Epidermal melanocyte (primary cell): ENCODE data around the gene LDLRAD4.

Experiments used
- DNase-seq: peaks from one replicate; pipeline ENCODE4 v3.0.0; 2011; ENCODE audit warnings: low spot score; ENCODE audit not compliant: insufficient read length

Gene LDLRAD4

DNA sequence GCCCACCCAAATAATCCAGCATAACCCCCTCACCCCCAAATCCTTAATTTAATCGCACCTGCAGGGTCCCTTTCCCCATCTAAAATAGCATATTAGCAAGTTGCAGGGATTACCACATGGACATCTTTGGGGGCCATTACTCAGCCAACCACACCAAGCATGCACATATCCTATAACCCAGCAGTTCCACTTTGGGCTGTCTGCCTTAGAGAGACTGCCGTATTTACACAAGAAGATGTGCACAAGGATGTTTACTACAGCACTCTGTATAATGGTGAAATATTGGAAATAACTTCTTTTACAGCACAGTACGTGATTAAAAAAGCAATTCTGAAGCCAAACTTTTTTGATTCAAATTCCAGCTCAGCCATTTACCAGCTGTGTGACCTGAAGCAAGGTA, 17.3 kb upstream of the LDLRAD4 start:
- no peak for DNase-seq

- no peak for DNase-seq
These were observed 16.0 kb upstream of the LDLRAD4 start for GRCh38 chr18:13202571-13202970.

- DNase-seq: no peak
These were observed 12.3 kb upstream of the LDLRAD4 start for GRCh38 chr18:13206301-13206700.

GRCh38 chr18:13207294-13207693, 11.3 kb upstream of the LDLRAD4 start:
- no peak for DNase-seq

DNA sequence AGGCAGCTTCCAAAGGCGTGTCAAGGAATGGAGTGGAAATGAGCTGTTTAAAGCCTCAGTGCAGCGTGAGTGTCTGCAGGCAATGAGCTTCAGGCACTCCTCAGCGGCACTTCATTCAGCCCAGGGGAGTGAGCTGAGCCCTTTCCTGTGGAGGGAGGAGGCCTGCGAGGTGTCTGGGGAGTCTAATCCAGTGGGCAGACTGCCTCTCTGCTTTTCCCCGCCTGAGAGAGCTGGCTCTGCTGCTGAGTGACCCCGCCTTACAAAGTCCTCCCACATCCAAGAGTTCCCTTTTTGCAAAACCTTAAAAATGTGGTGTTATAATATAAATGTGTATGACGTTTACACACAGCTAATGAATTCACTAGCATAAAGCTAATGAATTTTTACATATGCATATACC, 7.0 kb upstream of the LDLRAD4 start:
- no peak for DNase-seq

- no peak for DNase-seq
These were observed 5.3 kb upstream of the LDLRAD4 start for GRCh38 chr18:13213036-13213795.

DNA sequence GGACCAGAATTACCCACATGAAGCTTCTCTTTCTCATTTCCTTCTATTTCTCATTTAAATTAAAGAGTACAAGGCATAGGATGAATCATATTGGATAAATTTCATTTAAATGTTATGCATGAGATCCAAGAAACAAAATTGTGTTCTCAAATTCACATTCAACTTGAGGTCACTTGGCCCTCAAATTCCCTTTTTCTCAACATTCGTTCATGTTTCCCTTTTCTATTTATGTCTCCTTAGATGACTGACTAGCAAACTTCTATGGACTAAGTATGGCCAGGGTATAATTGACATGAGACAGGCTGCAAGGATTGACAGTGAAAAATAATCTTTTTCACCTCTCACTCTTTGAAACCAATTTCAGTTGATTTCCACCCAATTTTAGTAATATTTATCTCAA, 4.0 kb upstream of the LDLRAD4 start:
- no peak for DNase-seq

GRCh38 chr18:13216092-13216582, 2.4 kb upstream of the LDLRAD4 start:
- DNase-seq: peak; percentile 43

DNA sequence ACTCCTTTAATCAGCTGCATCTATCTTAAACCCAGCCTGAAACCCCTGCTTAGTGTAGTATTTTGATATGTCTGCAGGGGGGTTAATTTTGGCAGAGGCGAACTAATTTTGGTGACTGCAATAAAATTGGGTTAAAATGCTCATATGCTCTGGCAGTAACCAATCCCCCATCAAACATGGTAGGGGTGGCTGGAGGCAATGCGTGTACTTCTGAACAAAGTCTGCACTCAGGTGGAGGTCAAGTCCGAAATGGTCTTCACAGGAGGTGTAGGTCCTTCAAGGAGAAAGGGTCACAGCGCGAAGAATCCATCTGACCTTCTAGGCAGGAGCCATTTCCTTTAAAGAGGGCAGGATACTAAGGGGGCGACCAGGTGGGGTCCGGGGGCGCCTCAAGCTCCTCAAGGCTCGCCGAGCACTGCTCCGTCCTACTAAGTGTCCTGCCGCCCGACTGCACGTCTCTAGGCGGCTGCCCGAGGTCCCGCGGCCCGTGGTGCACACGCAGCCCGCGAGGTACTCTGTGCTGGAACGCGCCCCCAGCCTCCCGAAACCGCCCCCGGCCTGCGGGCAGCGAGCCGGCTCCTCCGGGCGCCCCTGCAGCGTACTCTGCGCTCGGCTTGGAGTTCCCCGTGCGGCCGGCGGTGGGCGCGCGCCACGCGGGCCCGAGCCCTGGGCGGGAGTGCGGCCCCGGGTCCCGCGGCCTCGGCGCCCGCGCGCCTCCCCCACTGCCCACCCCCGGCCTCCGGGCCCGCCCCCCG, 1.7 kb upstream of the LDLRAD4 start:
- DNase-seq: no peak

DNA sequence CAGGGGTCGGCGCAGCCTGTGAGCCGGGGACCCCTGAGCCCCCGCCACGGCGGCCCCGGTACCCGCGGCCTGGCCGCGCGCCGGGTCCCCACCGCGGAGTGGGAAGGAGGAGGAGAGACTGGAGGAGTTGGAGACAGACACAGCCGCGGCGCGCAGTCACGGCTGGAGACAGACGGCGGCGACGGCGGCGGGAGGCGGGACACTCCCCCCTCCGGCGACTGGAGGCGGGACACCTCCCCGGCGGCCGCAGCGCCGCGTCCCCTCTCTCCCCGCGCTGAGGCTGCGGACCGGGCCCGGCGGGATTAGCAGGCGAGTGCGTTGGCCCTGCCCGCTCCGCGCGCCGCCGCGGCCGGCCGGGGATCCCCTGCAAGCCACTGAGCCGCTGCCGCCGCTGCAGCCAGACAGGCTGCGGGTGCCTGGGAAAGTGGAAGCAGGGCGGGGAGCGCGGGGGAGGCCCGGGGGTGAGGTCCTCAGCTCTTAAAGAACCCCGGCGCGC, 1.0 kb upstream of the LDLRAD4 start:
- DNase-seq: no peak

DNA sequence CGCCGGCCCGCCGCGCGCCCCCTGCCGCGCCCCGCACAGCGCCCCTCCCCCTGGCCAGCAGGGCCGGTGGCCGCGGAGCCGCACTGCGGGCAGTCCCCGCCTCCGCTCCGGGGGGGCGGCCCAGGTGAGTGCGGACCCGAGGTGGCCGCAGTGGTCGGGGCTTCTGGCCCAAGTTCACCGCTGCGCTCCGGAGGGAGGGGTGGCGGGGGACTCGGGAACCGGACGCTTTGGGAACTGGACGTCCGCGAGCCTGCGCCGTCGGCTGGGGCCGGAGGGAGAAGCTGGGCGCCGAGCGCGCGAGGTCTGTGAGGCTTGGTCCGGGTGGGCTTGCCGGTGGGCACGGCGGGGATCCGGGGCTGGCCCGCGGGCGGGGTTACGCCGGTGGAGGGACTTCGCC, 591 bp upstream of the LDLRAD4 start:
- no peak for DNase-seq

DNA sequence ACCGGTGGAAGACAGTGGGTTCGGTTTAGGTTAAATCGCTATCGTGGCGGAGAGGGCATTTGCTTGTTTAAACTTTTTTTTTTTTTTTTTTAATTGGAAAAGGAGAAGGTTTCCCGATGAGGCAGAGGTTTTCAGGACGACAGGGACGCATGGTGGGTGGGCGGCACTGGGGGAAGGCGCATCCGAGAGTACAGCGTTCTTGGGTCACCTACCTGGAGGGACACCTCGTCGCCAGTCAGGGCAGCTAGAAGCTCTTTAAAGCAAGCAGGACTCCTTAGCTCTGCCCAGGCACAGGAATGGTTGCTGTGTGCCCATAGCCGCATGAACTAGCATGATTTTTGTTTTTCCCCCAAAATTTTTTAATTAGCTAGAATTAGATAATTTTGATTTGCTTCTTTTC, 437 bp downstream of the LDLRAD4 start:
- no peak for DNase-seq

GRCh38 chr18:13219593-13220159, 1.1 kb downstream of the LDLRAD4 start:
- no peak for DNase-seq

GRCh38 chr18:13220361-13220991, 1.9 kb downstream of the LDLRAD4 start:
- no peak for DNase-seq

DNA sequence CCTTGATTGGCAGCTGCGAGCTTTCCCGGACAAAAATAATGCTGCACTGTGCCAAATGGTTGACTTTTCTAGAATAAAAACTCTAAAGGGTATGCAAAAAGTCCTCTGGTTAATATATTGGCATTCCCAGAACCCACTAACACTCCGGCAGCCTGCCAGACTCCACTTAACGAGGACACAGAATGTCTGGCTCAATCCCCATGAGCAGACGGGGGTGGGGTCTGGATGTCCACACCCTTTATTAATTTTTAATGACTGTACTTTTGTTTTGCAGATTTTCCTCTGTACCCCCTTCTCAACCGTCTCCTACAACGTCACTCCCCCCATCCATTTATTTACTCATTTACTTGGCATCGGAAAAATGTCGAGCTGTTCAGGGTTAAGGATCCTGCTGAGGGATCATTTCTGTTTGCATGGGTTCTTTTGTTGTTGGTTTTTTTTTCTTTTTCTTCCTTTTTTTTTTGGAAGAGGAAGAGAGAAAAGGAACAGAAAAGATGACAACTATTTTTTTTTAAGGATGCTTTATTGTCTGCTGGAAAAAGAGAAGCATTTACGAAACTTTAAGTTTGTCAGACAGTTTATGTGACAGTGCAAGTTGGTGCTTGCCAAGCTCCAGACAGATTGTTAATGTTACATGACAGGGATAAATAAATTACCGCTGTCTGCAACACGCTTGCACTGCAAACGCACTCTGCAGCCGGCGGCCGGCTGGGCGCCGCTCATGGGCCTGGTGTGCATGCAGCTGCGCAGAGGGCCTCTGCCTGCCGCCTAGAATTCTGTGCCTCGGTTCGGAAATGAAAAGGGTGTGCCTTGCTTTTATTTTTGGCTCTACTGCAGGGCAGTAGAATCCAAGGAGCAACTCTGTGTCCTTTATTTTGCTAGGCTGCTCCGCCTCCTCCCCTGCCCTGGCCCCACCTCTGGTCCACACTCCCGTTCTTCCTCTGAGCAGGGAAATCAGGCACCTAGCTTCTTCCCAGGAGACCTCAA, 3.6 kb downstream of the LDLRAD4 start:
- DNase-seq: no peak

DNA sequence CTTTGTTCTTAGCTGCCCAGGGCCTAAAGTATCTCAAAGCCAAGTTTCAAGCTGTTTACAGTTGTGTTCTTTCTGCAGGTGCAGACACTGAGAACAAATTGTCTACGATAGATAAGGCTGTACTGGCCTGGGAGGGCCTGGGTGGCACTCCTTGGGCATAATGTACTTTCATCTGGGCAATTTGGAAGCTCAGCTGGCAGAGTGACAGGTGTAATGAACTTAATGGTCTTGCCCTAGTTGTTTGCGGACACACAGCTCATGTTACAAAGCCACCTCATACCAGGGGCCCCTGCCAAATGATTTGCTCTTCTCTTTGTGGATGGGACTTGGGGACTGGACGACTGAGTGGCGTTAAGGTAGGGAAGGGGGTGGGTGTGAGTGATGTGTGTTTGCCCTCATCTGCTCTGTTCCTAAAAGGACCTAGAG, 4.3 kb downstream of the LDLRAD4 start:
- no peak for DNase-seq

DNA sequence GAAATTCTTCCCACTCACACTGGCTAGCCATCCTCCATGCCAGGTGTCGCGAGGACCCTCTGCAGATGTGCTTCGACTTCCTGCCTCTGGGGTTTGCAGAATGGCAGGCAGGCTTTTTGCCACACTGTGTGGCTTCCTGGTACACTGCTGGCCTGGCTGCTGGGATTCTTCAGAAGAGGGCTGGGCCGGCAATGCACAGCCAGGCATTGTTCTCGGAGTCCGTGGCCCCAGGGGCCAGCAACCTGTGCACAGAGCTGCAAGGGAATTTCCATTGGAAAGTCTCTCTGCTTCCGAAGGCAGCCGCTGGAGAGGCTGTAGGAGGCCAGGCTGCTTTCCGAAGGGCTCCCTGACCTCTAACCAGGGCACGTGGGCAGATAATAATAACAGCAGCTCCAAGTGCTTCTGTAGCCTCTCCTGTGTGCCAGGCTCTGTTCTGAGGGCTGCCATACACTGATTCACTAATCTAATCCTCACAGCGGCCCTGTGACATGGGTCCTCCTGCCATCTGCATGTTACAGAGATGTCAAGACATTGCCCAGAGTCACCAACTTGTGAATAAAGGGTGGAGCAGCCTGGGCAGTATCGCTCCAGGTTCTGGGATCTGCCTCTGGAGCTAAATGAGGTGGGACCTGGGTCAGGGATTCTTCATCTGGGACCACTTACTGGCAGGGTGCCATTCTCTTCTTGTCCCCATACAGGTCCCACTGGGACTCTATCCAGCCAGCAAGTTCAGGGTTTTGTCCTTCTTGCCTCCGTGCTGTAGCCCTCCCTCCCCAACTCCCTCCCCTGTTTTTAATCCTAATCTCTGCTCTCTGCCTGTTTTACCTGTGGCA, 5.0 kb downstream of the LDLRAD4 start:
- DNase-seq: no peak

DNA sequence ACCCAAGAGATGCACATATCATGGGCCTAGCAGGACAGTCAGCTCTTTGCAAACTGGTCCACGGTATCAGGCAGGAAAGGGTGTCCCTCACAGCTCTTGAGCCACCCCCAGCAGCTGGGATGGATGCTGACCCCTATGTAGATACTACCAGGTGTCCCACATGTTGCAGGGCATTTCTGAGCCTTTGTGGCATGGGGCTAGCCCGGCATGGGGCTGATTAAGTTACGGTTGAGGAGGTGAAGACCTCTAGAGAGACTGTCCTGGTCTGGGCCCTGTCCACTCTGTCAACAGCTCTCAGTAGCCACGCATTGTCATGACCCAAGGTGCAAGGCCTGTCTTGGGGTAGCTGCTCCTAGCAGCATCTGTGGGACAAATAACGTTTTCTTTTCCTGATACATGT, 6.7 kb downstream of the LDLRAD4 start:
- DNase-seq: no peak

GRCh38 chr18:13226533-13227144, 8.1 kb downstream of the LDLRAD4 start:
- DNase-seq: no peak
